HG02623 (cell line): ENCODE measurements around the gene DLG2.

Experiments
- ATAC-seq: cut with Tn5 transposase; IDR thresholded peaks from one replicate; pipeline ENCODE4 v1.9.1; 2021; ENCODE audit warnings: moderate library complexity; ENCODE audit not compliant: unreplicated experiment

The DLG2 gene

GRCh38 chr11:83540728-83541127, 2086.4 kb downstream of the DLG2 start:
- no peak for ATAC-seq

DNA sequence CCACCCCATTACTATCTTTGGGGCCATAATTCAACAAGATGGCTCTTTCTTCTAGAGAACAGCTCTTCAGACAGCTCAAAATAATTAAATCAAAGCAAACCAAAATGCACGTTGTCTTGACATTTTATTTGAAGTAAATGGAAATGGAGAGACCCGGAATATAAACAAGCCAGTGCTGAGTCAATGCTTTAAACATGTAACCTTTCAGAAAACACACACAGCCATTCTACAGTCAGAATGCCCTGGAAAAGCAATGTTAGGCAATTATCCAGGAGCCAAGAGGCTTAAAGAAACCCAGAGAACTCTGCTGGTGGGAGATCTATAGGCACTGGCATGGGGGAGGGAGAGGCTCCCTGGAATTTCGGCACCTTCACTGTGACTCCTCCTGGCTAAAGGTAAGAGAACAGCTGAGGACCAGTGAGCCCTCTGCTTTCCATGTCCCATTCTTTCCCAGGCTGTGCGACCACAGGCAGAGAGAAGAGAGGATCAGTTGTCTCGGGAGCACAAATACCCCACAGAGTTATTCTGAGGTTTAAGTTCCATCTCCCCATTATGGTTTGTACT, 2086.9 kb downstream of the DLG2 start:
- no peak for ATAC-seq

GRCh38 chr11:83538286-83538685, 2088.9 kb downstream of the DLG2 start:
- ATAC-seq, result no peak

DNA sequence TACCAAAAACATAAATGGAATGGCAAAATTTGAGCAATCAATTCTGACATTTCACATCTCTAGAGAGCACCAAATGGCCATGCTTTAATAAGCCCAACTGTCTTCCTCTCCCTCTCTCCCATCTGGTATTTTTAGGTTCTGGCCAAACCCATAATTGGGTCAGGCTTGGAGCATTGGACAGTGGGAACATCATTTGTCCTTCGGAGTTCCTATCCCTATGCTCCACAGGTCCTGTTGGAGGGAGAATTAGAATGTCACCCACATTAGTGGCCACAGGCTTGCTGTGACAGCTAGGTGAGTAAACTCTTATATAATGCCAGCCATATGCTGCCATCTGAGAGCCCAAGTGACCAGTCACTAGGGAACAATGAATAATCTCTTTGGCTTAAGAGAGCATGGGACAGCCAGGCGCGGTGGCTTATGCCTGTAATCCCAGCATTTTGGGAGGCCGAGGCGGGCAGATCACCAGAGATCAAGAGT, 2090.0 kb downstream of the DLG2 start:
- ATAC-seq, result no peak

- ATAC-seq, result no peak
Observed at GRCh38 chr11:83533166-83533565, 2094.0 kb downstream of the DLG2 start.

DNA sequence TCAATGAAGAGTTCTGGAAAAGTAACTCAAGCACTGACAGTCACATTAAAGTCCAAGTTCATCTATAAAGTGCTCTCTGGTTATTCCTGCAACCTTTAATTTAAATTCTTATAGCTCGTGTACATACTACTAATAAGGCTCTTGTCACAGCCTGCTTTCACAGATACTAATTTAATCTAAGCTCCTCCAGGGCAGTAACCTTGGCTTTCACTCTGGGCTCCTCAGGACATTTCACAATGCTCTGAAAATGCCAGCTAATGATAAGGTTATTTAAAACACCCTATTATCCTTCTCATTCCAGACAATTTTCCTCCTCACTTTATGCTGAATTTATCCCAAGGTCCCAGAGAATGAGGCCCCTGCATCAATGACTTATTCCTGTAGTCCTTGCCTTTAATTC, 2098.3 kb downstream of the DLG2 start:
- no peak for ATAC-seq

GRCh38 chr11:83528225-83528624, 2098.9 kb downstream of the DLG2 start:
- no peak for ATAC-seq

DNA sequence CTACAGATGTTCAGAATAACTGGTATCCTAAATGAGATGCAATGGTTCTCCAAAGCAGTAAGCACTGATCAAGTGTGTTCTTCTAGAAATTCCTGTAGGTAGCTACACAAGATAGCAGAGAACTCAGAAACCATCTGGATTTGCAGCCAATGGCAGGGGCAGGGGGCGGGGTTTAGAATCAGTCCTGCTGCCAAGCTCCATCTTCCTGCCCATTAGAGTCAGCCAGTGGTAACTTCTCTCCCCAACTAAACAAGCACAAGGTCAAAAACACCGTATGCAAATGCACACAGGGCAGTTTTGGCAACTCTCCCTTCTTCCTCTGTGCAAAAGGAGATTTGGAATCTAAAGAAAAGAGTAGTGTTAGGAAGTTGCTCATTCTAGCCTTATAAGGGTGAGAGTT, 2103.5 kb downstream of the DLG2 start:
- ATAC-seq, result no peak

DNA sequence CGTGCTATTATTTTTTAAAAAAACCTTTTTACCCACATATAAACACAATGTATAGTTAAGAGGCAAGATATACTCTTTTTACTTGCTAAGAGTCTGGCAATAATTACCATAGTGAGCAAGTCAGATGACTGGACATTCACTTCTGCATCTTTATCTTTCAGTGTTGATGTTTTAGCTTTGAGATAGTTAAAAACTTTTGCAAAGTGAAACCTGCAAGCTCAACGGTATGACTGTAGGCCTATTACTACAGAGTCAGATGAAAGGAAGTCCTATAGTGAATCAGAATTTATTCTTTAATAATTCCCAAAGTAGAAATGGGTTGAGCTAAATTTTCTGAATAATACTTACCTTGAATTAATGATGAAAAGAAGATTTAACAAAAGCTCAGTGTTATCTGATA, 2104.2 kb downstream of the DLG2 start:
- ATAC-seq, result no peak

DNA sequence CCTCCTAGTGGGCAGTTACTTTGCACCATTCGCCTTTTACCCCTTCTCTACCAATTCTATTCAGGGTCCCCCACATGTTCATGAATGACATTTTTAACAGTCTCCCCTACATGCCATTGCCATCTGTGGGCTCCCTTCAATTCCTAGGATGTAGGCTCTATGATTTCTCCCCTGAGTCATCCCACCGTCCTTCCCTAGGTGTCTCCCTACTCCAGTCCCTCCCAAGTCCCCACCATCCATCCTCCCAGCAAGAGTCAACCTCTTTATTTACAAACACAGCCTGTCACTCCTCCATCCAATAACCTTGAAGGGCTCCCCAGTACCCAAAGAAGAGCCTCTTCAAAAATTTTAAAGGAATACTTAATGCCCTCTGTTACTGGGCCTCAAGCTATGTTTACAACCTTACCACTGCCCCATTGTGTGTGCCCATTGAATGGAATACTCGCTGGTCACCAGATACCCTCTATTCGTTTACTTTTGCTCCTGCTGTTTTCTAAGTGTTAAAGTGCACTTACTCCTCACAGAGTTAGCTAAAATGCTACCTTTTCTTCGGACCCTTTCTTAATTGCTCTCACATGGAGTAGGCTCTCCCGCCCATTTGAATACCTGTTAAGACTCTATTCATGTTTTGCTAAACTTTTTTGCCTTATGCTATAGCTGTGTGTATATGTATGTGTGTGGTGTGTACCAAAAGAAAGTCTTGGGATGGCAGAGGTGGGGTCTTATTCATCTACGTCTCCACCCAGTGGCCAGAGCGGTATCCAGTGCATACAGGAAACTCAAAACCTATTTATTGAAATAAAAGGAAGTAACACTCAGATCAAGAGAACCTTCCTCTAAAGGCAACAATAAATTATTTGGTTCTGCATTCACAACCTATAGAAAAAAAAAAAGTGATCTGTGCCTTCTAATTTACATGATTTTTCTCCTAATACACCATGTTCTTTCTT, 2105.2 kb downstream of the DLG2 start:
- no peak for ATAC-seq

- no peak for ATAC-seq
Observed at GRCh38 chr11:83520849-83521248, 2106.3 kb downstream of the DLG2 start.

- ATAC-seq, result no peak
Observed at GRCh38 chr11:83511646-83512045, 2115.5 kb downstream of the DLG2 start.

DNA sequence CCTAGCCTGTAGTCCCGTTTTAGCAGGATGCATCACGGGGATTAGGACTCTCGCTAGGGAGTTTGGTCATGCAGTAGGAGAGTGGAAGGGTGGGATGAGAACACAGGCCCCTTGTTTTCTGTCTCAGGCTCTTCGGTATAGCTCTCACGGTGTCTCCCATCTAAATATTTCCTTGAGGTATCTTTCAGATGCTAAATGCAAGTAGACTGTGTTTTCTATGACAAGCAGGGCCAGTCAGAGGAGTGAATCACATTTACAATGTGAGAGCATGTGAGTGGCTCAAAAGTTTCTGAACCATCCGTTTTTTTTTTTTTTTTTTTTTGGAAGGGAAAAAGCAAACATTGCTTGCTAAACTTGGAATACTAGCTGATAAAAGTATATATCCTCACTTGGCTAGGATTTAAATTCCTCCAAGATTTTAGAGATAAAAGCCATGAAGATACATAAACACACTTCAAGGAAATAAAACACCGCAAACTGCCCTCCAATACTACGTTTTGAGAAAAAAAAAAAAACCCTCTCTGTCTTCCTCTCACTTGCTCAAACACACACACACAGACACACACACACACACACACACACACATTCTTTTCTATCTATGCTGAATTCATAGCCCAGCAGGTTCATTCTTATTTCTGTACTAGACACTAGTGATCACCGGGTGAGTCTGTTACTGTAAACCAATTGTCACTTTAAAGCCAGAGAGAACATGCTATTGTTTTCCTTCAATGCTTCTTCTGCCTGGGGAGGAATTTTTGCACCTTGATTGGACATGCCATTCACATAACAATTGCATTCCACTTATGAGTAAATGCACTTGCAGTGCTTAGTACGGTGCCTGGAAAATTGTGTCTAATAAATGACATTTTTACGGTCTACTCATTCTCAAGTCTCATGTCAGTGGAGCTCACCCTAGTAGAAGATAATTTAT, 2116.3 kb downstream of the DLG2 start:
- ATAC-seq, result no peak

GRCh38 chr11:83508804-83509203, 2118.3 kb downstream of the DLG2 start:
- no peak for ATAC-seq

- ATAC-seq, result no peak
Observed at GRCh38 chr11:83502041-83502440, 2125.1 kb downstream of the DLG2 start.

- no peak for ATAC-seq
Observed at GRCh38 chr11:83493917-83494316, 2133.2 kb downstream of the DLG2 start.

GRCh38 chr11:83493034-83493433, 2134.1 kb downstream of the DLG2 start:
- no peak for ATAC-seq

DNA sequence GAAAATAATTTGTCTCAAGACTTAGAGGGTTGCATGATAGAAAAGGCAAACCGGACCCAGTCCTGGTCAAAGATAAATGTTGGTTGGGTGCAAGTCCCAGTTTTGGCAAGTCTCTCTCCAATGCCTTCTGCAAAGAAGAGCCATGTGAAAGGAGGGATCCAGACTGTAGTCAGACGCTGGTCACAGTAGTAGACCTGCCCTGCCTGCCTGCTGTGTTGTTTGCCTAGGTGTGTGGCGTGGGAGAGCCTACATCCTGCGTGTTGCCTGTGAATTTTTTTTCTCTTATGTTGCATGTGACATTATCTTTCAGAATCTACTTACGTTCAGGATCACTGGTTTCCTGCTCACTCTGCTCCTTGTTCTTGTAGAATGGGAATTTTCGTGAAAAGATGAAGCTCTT, 2143.3 kb downstream of the DLG2 start:
- no peak for ATAC-seq

- no peak for ATAC-seq
Observed at GRCh38 chr11:83480811-83481210, 2146.3 kb downstream of the DLG2 start.

DNA sequence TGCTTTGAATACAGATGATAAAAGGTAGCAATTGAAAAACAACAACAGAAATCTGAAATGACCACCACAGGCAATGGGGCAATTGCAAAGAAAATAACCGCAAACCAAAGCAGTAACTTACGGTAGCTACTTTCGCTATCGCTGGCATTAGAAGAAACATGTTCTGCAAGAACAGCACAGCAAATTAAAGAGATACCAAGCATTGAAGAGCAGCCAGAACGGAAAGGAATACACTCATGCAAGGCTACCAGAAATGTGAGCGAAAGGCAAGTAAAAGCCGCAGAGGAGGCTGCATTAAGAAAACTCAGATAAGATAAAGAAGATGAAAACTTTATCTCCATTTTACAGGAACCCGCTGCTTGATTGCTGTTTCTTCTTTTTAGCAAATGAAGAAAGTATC, 2146.9 kb downstream of the DLG2 start:
- no peak for ATAC-seq

DNA sequence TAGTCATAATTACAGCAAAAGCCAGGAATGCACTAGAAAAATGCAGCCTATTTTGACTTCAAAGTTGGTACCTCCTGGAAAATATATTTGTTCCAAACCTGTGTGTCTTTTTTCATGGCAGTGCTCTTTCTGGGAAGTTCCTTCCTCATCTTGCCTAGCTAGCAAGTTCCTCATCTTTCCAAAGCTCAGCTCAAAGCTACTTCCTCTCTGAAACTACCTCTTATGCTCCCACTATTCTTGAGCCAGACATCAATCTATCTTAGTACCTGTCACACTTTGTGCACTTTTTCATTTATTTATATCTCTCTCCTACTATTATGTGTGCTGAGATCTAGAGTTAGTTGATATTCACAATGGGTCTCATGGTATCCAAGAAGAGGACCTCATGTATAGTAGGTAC, 2149.4 kb downstream of the DLG2 start:
- no peak for ATAC-seq
